ENCODE measurements around the gene TRPV4.

DNA sequence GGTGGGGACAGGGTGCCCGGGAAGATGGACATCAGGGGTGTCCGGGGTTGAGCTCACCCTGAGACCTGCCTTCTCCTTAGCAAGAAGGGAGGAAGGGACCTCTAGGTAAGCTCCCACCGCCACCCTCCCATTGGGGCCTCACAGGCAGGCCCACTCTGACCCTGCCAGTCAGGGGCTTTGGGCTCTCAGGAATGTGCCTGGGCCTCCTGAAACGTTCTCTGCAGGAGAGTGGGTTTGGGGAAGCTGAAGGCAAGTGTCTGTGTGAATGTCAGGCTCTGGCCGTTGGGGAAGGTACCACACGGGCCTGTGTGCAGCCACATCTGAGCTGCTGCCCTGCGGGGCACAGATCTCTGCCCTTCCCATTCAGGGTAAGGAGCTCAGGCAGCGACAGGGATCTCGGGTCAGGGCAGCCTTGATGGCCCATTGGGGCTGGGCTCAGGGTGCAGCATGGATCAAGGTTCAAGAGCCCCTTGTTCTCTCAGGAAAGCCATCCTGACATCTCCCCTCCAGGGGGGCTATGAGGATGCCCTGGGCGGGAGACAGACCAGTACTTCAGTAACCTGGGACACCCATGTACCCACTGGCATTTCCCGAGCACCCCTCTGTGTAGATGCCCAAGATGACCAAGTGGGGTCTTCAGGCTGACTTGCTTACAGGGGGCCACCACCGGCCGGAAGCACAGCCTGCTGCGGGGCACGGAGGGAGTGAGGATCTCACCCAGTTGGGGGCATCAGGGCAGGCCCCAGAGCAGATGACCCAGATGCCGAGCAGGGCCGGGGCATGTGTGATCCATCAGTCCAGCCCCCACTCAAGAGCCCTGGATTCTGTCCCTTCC, 89.9 kb downstream of the TRPV4 start:
- TF ChIP-seq POLR2AphosphoS5 (IDR thresholded peaks at IDR 0.05; ENCODE audit: borderline replicate concordance, low read depth, low read length) (no peak), EZH2 (IDR thresholded peaks at IDR 0.05) (no peak), FOXP2 (optimal IDR thresholded peaks at IDR 0.05; ENCODE audit: control extremely low read depth, extremely low read length, insufficient read depth) (no peak)

Measured in SK-N-MC (cell line).